Dermis microvascular lymphatic vessel endothelial cell (primary cell): ENCODE data around the gene CD300LF. TPM values are rescaled to one million over a fixed set of nuclear protein-coding genes. Genes with fewer than 3 reads are reported as not detected.

ENCODE experiments used
- DNase-seq, 2 donors: peaks; one replicate each; pipeline versions ENCODE4 v3.0.0 to v3.0.0-alpha.2; 2010; ENCODE audit warnings: low read depth in 2 of 2
- total RNA-seq: library from RNA; depleted of rRNA; stranded (reverse); fragments of >200 nt; gene quantifications from 2 replicates; pipeline ENCODE4 v1.2.1, GENCODE V29; 2014

The CD300LF gene
- total RNA-seq = not detected in 2 replicates

GRCh38 chr17:74712756-74713155 is at the start of gene CD300LF:
Gene CD300LF, minus strand, starts transcription at chr17:74712923. Its CDS starts 57 bp downstream, at chr17:74712866.
- DNase-seq = no peak

DNA sequence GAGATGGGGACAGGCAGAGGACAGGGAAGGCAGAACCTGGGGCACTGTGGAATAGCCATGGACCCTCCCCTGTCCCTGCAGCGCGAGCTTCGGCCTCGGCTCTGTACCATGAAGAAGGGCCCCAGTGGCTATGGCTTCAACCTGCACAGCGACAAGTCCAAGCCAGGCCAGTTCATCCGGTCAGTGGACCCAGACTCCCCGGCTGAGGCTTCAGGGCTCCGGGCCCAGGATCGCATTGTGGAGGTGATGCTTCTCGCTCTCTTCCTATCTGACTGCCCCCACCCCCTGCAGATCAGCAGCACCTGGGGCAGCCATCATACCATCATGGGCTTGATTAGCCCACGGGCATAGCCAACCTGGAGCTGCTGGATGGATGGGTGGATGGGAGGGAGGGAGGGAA is 49.2 kb upstream of the CD300LF start:
- DNase-seq = no peak

GRCh38 chr17:74761419-74761818 is 48.7 kb upstream of the CD300LF start:
- DNase-seq = no peak

DNA sequence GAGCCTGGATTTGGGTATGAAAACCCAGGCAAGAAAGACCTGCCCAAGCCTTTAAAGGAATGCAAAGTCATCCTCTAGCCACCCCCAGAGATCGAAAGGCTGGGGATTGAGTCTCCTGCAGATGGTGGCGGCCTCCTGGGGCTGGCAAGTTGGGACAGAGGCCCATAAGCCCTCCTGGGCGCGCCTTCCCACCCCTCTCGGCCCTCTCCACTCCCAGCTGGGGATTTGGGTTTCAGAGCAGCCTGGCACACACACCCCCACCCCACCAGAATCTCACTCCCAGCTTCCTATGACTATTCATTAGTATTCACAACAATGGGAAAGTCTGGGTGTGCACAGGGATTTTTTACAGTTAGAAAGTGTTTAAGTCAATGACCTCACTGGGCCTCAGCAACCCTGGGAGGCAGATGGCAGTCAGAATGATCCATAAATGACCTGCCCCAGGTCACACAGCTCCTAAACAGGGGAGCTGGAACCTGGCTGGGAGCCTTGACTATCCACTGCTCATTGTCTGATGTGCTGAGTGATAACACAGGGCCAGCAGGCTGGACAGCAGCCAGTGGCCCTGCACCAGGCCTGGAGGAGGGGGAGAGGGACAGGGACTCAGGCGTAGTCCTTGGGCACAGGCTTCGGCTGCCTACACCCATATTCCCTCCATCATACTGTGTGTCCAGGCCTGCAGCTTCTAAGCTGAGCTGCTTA is 47.8 kb upstream of the CD300LF start:
- peak; percentile 28 to 59 for DNase-seq

- DNase-seq = no peak
These were observed 47.2 kb upstream of the CD300LF start for GRCh38 chr17:74759941-74760340.

- no peak for DNase-seq
These were observed 46.6 kb upstream of the CD300LF start for GRCh38 chr17:74759243-74759801.

GRCh38 chr17:74758848-74759168 is 46.1 kb upstream of the CD300LF start:
- DNase-seq = no peak

DNA sequence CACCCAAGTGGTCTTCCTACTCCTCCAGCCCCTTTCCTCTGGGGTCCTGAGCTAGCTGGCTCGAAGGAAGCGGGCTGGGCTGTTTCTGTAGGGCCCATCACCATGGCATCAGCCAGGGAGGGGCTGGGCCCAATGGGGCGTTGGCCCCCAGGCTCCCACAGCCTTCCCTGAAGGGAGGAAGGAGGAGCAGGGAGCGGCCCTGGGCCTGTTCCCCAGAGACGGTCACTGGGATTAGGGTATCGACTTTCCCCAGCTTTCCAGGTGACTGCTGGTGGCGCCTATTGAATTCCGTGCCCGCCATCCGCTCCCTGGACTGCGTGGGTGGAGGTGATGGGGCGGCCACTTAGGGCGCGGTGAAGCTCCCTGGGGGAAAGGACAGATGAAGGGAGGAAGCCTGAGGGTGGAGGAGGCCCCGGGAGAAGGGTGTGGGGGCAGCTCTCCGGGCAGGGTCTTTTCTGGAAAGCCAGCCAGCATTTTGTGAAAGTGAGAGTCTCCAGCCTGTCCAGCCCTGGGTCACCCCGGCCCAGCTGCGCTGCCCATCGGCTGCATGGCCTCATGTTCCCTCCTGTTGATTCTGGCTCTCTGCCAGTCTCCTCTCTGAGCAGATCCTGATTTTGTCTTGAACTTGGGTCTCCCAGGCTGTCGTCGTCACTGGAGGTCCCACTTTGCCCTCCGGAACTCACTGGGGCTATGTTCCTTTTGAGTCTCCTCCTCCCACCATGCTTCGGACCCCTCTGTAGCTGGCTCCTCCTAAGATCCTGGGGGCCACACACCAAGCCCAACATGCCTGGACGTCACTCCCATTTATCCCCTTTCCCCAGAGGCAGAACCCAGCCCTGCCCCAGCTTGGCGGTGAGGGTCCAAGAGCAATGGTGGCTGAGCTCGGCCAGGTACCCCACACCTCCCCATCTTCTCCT is 45.5 kb upstream of the CD300LF start:
- DNase-seq = peak in 1 of 2 donors; percentile 37

DNA sequence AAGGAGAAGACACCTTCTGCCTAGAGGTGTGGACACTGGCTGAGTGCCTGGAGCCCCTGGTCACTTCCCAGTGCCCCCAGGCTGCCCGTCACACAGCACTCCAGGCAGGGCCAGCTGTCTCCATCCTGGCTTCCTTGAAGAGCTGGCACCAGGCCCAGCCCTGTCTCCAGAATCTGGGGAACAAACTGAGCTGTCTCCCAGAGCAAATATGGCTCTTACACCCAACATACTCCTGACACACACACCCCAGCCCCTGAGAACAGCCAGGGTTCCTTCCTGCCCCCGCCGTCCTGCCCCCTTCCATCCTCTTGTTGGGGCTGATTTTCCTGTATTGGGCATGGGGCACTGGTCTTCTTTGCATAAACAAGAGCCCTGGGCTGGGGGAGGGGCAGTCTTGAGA is 44.8 kb upstream of the CD300LF start:
- no peak for DNase-seq

DNA sequence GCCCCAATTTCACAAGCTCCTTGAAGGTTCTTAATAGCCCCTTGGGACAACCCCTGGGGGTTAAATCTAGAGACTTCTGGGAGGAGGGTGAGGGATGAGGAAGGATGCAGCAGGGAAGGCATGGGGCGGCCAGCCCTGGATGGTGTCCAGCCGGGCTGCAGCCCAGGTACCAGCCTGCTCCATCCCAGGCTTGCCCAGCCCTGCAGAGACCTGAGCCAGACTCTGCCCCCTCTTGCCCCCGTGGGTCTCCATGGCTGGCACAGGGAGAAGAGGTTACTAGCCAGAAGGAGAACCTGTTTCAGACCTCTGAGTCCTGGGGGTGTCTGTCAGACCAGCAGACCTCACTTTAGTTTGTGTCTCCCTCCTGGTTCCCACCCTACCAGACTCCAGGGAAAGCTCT is 44.2 kb upstream of the CD300LF start:
- DNase-seq = no peak

GRCh38 chr17:74755533-74755932 is 42.8 kb upstream of the CD300LF start:
- no peak for DNase-seq

- no peak for DNase-seq
These were observed 42.1 kb upstream of the CD300LF start for GRCh38 chr17:74754832-74755231.

DNA sequence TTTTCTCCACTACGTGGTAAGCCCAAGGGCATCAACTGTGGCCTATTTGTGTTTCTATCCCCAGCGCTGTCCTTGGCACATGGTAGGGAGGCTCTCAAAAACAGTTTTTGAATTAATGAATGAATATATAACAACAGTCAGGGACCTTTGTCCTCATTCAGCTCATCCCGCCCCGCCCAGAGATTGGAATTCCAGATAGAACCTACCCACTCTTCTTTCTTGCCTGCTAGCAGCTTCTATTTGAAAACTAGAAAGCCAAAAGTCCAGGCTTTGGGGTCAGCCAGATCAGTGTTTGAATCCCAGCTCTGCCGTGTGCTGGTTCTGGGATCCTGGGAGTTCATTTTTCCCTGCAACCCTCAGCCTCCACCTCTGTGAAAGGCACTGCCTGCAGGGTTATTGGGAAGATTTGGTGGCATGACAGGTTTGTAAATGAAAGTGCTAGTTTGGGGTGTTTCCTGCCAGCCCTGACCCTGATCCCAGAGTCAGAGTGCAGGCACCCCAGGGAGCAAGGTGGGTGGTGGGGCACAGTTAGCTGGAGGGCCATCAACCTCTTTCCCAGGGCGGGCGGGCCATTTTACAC is 40.2 kb upstream of the CD300LF start:
- no peak for DNase-seq

GRCh38 chr17:74752415-74752814 is 39.7 kb upstream of the CD300LF start:
- DNase-seq = no peak

GRCh38 chr17:74750327-74751069 is 37.8 kb upstream of the CD300LF start:
- no peak for DNase-seq

GRCh38 chr17:74750039-74750326 is 37.3 kb upstream of the CD300LF start:
- DNase-seq = no peak

GRCh38 chr17:74749279-74750038 is 36.7 kb upstream of the CD300LF start:
- no peak for DNase-seq

GRCh38 chr17:74748529-74749278 is 36.0 kb upstream of the CD300LF start, which contains the start of gene NHERF1:
Gene NHERF1, plus strand, starts transcription at chr17:74748628. Its CDS starts 219 bp downstream, at chr17:74748847.
- DNase-seq = peak; percentile 60 to 90

- DNase-seq = no peak
These were observed 35.5 kb upstream of the CD300LF start for GRCh38 chr17:74748279-74748528.

GRCh38 chr17:74746922-74747321 is 34.2 kb upstream of the CD300LF start:
- DNase-seq = no peak
